Activated CD8-positive, alpha-beta memory T cell treated with anti-CD3 and anti-CD28 coated beads, Interleukin-2, amount 50 U/mL, for 48 hours (primary cell): ENCODE results near the gene PAAF1.
A peak's percentile ranks its signal among the peaks of the same experiment; 100 is the strongest.
"Not testable (repeated sequence)": the region's sequence is repeated elsewhere in the genome, so short reads cannot be mapped to it uniquely, and the experiment has no call there.

ENCODE experiments used
- DNase-seq: peaks from one replicate; pipeline ENCODE4 v3.0.0-alpha.2; 2020

The PAAF1 gene

DNA sequence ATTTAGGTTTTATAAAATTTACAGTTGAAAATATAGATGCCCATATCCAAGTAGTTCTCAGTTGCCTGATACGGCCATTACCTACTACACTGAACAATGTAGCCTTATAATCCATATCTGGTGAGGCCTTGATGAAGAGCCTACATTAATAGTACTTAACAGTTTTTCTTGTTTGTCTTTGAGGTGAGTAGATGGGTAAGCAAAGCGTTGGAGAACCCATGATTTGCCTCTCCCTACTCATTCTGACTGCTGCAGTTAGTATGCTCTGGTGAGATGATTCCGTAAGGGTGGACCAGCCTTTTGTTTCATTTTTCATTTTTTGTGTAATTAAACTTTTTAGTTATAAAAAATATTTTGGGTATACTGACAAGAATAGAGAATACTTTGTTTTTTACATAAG lies 11.4 kb downstream of the PAAF1 start:
- DNase-seq, result no peak

GRCh38 chr11:73889019-73889418 lies 12.2 kb downstream of the PAAF1 start:
- no peak for DNase-seq

DNA sequence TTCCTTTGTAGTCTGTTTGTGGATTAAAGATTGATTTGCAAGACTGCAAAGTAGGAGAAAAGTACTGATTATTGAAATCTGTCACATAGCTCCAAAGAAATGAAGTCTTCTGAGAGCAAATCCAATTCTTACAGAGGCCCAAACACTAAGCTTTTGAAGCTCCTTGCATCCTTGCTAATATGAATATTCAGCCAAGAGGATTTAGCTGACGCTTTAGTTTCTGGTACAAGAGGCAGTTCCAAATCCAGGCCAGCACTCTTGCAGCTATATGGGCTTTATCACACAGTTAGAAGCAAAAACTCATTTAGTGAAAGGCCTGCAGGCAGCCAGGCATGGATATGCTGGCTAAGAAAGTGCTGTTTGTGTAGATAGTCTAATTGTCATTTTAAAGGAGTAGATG lies 12.7 kb downstream of the PAAF1 start:
- DNase-seq, result no peak

- no peak for DNase-seq
Observed at GRCh38 chr11:73893041-73893440, 16.2 kb downstream of the PAAF1 start.

DNA sequence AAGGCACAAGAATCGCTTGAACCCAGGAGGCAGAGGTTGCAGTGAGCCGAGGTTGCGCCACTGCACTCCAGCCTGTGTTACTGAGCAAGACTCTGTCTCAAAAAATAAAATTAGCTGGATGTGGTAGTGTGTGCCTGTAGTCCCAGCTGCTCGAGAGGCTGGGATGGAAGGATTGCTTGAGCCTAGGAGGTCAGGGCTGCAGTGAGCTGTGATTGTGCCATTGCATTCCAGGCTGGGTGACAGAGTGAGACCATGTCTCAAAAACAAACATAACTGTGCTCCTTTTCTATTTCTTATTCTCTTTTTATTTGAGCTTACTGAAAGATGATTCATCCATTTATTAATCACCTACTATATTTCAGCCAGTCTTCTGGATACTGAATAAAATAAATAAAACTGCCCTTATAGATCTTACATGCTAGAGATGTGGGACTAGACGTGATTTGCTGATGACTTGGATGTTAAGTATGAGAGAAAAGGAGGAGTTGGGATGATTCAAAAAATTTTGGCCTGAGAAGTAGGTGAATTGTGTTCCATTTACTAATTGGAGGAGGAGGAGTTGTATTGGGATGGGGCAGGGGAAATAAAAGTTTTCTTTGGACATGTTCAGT lies 18.0 kb downstream of the PAAF1 start:
- DNase-seq, result no peak

DNA sequence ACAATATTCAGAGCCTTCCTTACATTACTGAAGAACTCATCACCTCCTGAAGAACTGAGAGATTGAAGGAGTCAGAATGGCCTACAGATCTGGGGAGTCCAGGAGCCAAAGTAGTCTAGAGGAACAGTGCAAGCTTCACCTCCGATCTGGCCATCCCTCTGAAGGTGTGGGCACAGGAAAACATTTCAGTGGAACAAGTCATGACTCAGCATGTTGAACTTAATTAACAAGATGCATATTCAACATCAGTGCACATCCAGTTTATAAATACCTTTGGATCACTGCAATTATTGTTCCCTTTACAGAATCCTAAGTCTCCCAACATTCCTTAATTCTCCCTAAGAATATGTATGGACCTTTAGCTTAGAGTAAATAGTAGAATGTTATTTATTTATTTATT lies 25.5 kb downstream of the PAAF1 start:
- DNase-seq, result no peak

DNA sequence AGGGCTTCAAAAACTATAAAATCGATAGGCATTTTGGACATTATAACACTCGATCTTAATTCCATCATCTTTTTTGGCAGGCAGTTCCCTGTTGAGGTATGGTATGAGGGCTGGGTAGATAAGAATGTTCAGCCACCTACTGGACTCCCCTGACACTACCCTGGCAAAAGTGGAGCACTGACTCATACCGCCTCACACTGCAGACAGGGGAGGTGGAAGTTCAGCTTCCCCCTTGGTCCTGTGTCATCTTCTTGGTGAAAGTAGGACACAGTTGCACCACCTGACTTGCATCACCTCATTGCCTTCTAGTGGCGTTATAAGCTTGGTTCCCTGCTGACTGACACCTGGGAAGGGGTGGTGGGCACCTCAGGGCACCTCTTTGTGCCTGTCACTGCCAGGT lies 30.4 kb downstream of the PAAF1 start:
- no peak for DNase-seq

- no peak for DNase-seq
Observed at GRCh38 chr11:73912026-73912425, 35.2 kb downstream of the PAAF1 start.

- no peak for DNase-seq
Observed at GRCh38 chr11:73913472-73913871, 36.7 kb downstream of the PAAF1 start.

- no peak for DNase-seq
Observed at GRCh38 chr11:73914284-73914683, 37.5 kb downstream of the PAAF1 start.

GRCh38 chr11:73916435-73916834 lies 39.6 kb downstream of the PAAF1 start:
- no peak for DNase-seq

DNA sequence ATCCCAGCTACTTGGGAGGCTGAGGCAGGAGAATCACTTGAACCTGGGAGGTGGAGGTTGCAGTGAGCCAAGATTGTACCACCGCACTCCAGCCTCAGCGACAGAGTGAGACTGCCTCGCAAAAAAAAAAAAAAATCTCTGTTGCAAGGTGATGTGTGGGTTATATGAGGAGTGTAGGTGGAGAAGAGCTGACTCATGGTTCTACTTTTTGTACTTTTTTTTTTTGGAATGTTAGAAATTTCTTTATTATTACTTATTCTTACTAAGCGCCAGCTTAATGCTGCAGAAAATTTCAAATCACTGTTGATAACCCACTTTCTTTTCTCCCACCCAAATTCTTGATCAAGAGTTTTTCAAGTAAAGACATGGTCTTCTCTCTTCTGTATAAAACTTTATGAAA lies 44.4 kb downstream of the PAAF1 start:
- DNase-seq, result no peak

GRCh38 chr11:73929388-73929787 lies 52.6 kb downstream of the PAAF1 start:
- DNase-seq, result no peak

- no peak for DNase-seq
Observed at GRCh38 chr11:73931039-73931645, 54.3 kb downstream of the PAAF1 start.

GRCh38 chr11:73931951-73932350 lies 55.2 kb downstream of the PAAF1 start:
- DNase-seq, result no peak

GRCh38 chr11:73932781-73933180 lies 56.0 kb downstream of the PAAF1 start:
- DNase-seq, result no peak

- DNase-seq, result not testable (repeated sequence)
Observed at GRCh38 chr11:73936047-73936446, 59.2 kb downstream of the PAAF1 start.

DNA sequence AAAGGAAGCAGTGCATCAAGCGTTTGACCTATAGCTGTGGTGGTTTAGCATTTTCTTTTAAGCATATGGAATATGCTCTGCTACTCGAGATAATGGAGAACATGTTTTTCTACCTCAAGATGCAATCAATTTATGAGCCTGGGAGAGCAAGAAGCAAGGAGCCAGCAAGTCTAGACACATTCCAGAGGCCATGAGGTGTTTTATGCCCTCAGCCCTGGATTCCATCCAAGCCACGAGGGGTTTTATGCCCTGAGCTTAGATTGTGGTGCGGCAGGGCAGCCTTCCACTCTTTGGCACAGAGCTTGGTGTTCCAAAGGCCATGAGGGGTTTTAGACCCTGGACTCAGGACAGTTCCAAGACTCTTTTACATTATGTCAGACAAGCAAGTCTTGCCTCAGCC lies 62.3 kb downstream of the PAAF1 start:
- DNase-seq, result no peak

DNA sequence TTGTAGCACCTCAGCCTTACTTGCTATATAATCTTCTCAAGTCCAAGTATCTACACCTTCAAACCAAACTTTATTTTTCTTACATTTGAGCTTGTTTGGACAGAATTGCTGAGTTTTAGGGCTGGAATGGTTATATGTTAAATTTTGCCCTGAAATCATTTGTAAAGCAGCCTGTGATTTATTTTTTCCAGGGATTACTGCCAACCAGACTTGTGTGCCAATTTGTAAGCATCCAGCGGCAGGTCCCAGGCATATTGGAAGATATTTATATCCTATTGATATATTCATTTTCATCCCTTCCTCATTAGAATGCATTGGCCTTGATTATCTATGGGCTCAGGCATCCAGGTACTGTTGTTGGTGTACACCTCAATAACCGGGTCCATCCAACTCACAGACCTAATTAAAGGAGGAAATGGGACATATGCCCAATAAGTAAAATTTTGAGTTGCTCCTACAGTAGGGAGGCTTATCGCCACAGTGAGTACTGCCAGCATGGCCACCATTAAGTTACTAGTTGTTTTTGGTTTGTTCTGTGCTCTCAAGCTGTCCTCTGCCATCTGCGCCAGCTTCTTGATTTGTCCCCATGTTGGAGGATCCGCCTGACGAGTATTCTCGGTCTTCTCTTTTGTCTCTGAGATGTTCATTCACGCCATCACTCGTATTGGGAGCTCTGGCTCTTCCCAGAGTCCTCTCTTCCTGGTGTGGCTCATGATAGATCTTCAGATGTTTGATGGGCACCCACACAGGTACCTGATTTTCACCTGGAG lies 64.2 kb downstream of the PAAF1 start:
- no peak for DNase-seq

DNA sequence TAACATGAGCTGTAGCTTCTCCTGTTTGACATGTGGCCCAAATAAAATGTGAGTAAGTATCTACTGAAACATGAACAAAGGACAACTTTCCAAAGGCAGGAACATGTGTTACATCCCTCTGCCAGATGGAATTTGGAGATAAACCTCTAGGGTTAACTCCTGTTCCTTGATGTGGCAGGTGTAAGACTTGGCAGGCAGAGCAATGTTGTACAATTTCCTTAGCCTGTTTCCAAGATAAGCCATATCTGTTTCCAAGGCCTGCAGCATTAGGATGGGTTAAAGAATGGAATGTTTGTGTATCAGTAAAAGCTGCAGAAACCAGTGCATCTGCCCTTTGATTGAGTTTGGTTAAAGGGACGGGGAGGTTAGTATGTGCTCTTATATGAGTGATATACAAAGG lies 65.2 kb downstream of the PAAF1 start:
- no peak for DNase-seq

DNA sequence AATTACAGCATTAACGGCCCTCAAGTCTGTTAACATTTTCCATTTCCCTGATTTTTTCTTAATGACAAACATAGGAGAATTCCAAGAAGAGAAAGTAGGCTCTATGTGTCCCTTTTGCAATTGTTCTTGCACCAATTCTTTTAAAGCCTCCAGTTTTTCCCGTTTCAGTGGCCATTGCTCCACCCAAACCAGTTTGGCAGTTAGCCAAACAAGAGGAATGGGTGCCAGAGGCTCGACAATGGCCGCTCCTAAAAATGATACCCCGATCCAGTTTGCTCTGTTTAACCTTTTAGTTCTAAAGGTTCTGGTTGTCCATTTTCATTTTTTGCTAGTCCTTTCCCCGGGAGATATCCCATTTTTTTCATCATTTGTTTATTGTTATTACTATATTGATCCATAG lies 67.3 kb downstream of the PAAF1 start:
- DNase-seq, result no peak

DNA sequence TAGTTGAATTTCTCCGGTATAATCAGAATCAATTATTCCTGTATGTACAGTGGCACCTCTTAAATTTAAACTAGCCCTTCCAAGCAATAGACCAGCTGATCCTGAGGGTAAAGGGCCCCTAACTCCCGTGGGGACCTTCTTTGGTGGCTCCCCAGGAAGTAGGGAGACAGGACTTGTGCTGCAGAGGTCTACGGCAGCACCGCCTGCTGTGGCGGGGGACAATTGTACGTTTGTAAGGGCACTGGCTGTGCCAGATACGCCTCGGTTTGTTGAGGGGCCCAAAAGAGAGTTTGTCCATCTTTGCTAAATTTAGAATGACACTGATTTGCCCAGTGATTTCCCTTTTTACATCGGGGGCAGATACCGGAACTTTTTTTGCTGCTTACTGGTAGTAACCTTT lies 68.1 kb downstream of the PAAF1 start:
- DNase-seq, result no peak

GRCh38 chr11:73945396-73945795 lies 68.6 kb downstream of the PAAF1 start:
- no peak for DNase-seq

- peak; percentile 22 for DNase-seq
Observed at GRCh38 chr11:73946798-73947458, 70.1 kb downstream of the PAAF1 start.
